Stimulated activated CD4-positive, alpha-beta T cell treated with anti-CD3 and anti-CD28 coated beads, Interleukin-4, amount 100 ng/mL, for 4 hours (primary cell): Measurements from ENCODE around the gene CUL5.

Experiments used
- DNase-seq, 2 experiments: peaks; one replicate each; pipeline ENCODE4 v3.0.0-alpha.2; 2020

The CUL5 gene

DNA sequence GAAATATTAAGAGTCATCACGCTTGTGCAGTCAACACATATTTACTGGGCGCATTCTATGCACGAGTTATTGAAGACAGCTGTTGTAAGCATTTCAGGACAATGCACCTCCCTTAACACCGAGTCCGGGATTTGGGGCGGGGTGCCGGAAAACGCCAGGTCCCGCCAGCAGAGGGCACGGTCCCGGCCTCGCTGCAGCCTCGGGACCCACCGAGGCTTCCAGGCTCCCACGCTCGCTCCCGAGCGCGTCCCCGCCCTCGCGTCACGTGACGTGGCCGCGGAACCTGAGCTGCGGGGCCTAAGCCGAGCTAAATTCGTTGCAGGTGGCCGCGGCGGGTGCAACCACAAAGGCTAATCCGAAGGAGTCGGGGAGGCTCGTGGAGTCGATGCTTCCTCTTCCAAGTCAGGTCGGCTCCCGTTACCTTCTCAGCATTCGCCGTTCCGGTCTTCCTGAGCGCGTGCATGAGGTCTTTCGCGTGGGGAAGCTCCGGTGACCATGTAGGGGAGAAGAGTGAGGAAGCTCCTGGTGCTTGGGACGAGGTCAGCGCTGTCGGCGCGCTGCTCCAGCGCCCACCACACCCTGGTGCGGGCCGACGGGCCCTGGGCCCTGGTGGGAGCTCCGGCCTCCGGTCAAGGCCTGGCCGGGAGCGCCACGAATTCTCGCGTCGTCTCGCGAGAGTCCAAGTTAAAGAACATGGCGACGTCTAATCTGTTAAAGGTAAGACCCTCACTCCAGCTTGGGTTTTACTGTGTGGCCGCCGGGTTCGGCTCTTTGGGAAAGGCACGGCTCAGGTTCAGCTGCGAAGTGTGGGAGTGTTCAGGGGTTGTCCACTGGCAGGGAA is at the start of gene CUL5:
Gene CUL5, plus strand, starts transcription at position 243 of the 841 bp plus-strand sequence. Its CDS starts 451 bp downstream, at position 694.
- DNase-seq = peak; percentile 88 to 92

DNA sequence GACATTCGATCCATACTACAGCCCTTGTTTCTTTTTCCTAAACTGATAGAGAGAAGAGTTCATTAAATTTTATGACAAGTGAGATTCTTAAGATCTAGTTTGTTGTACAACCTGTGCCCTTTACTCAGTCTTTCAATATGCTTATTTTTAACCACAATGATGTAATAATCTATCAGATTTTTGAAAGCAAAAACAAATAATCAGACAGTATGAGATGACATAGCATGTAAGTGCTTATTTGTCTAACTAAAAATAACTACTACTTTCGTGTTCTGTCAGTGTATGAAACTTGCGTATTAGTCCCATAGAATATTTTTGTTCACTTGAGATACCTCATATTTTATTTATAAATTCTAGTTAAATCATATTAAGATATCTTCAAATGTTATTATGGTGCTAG is 47.2 kb upstream of the CUL5 start:
- no peak for DNase-seq

DNA sequence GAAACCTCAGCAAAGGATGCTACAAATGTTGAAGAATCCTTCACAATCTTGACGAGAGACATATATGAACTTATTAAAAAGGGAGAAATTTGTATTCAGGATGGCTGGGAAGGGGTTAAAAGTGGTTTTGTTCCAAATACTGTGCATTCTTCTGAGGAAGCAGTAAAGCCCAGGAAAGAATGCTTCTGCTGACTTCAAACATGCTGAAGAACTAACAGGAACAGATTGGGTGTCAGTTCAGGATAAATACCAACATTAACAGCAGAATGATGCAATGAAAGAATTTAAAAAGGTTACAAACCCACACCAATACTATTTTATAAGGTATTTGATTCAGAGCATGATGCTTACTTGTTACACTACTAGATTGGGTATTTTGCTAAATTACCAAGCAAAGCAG is 46.5 kb upstream of the CUL5 start:
- DNase-seq = no peak

DNA sequence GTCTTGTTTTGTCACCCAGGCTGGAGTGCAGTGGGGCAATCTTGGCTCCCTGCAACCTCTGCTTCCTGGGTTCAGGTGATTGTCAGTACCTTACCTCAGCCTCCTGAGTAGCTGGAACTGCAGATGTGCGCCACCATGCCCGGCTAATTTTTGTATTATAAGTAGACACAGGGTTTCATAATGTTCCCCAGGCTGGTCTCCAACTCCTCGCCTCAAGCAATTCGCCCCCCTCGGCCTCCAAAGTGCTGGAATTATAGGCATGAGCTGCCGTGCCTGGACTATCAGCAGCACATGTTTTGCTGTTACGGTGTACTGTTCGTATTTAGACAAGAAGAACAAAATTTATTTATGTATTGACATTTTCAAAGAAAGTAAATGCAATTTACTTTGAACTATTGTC is 45.6 kb upstream of the CUL5 start:
- DNase-seq = no peak

DNA sequence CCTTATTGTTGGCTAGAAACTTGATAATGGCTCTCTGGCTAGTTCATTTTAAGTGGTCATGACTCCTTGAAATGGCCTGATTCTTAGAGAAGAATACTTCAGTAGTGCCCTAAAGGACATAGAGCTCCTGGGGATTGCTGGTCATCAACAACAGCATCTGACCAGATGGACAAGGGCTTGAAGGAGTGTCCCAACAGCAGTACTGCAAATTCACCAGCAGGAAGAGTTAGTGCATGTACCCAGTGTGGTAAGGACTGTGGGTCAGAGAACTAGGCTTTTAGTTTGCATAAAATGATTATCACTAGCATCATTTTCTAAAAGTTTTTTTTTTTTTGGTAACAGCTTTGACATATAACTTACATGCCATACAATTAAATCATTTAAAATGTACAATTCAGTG is 39.5 kb upstream of the CUL5 start:
- DNase-seq = no peak

DNA sequence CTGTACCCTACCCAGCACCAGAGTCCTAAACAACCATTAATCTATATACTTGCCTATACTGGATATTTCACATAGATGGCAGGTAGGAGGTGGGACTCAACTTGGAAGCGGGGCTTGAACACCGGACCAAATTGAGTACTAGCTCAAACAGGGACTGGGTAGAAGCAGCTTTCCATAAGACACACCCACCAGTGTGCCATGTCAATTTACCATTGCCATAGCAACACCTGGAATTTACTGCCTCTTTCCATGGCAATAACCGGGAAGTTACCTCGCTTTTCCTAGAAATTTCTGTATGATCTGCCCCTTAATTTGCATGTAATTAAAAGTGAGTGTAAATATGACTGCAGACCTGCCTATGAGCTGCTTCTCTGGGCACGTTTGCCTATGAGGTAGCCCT is 38.6 kb upstream of the CUL5 start:
- DNase-seq = no peak

DNA sequence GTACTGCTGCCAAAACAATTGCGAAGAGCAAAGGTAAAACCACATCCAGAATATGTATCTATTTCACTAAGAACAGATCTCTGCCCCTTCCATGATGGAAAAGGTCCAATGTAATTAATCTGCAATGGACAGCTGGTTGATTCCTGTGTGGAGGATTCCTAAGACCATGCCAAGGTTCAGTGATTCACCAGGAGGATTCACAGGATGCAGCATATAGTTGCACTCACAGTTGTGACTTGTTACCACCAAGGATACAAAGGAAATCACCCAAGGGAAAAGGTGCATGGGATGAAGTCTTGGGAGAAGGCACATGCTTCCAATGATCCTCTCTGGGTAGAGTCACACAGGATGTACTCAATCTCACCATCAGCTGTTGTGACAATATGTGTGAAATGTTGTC is 35.1 kb upstream of the CUL5 start:
- no peak for DNase-seq

DNA sequence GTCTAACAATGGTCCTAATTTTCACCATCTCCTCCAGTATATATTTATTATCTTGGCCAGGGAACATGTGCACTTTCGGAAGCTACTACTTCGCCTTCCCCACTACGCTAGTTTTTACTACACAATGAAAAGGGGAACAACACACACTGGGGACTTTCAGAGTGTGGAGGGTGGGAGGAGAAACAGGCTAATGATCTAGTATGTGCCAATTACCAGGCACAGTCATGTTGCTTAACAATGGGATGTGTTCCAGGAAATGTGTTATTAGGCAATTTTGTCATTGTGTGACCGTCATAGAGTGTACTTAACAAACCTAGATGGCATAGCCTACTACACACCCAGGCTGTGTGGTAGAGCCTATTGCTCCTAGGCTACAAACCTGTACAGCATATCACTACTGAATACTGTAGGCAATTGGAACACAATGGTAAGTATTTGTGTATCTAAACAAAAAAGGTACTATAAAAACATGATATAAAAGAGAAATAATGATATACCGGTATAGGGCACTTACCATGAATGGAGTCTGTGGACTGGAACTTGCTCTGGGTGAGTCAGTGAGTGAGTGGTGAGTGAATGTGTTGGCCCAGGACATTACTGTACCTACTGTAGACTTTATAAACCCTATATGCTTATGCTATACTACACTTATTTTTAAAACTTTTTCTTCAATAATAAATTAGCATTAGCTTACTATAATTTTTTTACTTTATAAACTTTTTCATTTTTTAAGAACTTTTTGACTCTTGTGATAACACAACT is 20.1 kb upstream of the CUL5 start:
- DNase-seq = no peak

DNA sequence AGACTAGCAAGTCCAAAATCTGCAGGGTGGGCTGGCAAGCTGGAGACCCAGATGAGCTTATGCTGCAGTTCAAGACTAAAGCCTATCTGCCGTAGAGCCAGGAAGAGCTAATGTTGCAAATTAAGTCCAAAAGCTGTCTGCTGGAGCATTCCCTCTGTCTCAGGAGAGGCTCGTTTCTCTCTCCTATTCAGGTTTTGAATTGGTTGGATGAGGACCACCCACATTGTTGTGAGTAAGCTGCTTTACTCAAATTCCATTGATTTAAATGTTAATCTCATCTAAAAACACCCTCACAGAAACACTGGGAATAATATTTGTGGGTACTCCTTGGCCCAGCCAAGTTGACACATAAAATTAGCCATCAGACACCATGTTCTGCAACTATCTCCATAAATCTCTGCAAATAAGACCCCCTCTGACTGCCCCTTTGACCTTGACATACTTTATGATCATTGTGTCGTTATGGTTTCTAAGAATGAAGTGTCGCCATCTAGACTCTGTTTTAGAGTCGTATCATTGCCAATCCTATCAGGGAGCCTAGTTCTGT is 16.8 kb upstream of the CUL5 start:
- DNase-seq = no peak

DNA sequence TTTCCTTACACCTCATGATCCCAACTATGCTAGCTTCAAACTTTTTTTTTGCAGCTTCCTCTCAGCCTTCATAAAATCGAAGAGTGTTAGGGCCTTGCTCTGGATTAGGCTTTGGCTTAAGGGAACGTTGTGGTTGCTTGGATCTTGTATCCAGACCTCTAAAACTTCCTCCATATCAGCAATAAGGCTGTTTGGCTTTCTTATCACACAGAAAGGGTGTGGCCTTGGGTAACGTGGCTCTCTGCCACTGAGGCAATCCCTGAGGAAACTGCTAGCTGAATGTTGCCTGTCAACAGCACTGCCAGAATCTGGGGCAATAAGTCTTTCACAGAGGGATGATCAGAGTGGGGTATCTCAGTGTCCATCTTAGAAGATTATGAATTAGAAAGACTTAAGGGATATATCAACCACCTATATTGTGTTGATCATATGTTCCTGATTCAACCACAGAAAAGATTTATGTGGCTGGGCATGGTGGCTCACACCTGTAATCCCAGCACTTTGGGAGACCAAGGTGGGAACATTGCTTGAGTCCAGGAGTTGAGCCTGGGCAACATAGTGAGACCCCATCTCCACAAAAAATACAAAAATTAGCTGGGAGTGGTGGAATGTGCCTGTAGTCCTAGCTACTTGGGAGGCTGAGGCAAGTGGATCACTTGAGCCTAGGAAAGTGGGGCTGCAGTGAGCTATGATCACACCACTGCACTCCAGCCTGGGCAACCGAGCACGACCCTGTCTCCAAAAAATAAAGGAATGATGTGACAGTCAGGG is 12.5 kb upstream of the CUL5 start:
- DNase-seq = no peak

DNA sequence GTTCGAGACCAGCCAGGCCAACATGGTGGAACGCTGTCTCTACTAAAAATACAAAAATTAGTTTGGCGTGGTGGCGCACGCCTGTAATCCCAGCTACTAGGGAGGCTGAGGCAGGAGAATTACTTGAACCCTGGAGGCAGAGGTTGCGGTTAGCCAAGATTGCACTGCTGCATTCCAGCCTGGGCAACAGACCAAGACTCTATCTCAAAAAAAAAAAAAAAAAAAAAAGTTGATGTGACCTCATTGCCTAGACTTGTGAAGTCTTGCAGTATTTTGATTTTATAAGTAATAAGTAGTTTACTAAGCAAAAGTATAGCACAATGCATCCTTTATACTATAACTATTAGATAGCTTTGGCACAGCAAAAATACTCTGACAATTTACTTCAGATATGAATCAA is 9.9 kb upstream of the CUL5 start:
- DNase-seq = no peak

DNA sequence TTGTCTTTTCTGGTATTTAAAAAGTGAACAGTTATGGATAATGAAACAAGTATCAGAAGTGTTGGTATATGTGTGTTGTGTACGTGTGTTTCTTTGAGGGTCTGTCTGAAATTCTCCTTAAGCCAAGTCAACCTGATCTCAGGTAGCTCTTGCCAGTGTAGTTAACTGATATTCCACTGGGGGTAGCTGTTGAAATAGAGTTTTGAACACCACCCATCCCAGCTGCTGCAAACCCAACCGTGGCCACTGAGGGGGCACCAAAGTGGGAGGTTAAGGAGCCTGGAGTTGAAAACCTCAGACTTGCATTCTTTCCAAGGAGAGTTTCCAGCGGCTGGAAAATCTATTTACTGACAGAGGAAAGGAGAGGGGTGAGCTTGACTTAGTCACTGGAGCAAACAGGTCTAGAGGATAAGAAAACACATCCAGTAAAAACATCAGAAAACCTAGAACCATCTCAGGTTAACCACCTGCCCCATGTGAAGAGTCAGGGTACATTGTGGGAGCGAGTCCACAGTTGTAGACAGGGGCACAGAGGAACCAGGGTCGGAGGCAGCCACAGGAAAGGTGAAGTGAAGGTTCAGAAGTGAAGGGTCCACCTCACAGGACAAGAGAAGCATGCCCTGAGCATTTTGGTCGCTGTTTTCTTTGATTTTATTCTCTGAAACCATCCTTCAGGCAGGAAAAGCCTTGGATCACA is 8.8 kb upstream of the CUL5 start:
- DNase-seq = peak in 1 of 2 experiments; percentile 3

DNA sequence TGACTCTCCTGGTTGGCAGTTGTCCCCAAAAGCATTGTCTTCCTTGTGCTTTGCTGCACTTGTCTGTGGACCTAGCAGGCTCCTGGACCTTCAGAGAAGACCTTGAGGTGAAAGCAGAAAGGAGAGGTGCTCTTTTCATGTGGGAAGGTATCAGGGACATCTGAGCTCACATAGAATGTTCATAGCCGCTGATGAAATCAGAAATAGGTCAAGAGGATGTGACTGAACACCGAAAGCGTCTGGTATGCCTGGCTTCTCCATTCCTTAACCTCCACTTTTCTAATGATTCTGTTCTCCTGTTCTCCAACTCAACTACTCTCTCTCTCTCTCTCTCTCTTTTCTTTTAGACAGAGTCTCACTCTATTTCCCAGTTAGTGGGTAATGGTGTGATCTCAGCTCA is 6.2 kb upstream of the CUL5 start:
- no peak for DNase-seq

DNA sequence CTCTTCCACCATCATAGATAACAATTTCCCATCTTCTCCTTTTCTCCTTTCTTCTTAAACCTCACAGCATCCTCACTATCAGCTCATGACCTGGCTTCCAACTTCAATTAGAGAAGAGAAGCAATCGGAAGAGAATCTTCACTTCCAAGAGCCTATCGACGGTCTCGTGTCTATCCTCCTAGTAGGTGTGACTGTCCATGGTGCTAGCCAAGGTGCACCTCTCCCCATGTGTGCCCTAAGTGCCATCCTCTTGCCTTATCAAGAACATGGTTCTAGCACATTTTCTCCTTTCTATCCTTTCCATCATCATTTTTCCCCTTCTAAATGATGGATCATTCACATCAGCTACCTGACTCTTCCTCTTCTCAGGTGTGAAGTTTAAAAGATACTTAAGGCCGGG is 5.1 kb upstream of the CUL5 start:
- DNase-seq = no peak

DNA sequence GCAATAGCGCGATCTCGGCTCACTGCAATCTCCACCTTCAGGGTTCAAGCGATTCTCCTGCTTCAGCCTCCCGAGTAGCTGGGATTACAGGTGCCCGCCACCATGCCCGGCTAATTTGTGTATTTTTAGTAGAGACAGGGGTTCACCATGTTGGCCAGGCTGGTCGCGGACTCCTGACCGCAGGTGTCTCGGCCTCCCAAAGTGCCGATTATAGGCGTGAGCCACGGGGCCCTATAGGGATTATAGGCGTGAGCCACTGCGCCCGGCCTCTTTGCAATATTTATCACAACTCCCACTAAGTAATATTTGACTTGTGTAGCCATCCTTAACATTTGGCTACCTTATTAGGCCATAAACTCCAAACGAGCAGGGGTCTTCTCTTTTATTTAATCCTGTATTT is 879 bp upstream of the CUL5 start:
- DNase-seq = no peak

DNA sequence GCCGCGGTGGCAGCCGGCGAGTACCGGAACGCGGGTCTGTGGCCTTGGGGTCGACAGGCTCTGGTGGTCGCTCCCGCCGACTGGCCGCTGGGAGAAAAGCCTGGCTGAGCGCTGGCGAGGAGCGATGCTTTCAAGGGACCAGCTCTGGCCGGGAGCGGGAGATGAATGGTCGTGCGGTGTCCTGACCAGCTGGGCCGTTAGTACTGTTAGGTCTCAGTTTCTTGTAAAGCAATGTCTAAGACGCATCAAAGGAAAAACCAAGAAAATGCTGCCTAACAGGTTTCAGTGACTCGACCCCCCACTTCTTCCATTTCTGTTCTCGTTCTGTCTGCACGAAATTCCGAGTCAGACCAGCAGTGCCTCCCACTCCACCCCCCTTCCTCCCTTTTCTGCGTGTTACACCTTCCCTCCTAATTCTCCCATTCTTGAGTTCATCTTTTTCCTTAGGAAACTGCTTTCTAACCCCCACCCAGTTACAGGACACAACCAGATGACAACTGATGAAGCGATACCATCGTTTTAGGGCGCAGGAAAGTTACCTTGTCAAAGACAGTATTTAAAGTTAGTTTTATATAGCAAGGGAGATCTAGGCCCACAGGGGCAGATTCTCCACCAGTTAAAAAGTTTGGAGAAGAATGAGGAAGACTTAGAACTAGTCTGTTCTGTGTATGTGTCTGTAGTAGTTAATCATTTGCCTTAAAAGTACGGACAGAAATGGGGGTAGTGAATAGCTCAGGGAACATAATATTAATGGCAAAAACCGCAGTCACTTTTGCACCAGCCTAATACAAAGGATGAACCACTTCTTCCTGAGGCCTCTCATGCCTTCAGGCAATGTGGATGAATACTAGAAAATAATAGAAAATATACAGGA is 1.0 kb downstream of the CUL5 start:
- DNase-seq = peak in 1 of 2 experiments; percentile 9

DNA sequence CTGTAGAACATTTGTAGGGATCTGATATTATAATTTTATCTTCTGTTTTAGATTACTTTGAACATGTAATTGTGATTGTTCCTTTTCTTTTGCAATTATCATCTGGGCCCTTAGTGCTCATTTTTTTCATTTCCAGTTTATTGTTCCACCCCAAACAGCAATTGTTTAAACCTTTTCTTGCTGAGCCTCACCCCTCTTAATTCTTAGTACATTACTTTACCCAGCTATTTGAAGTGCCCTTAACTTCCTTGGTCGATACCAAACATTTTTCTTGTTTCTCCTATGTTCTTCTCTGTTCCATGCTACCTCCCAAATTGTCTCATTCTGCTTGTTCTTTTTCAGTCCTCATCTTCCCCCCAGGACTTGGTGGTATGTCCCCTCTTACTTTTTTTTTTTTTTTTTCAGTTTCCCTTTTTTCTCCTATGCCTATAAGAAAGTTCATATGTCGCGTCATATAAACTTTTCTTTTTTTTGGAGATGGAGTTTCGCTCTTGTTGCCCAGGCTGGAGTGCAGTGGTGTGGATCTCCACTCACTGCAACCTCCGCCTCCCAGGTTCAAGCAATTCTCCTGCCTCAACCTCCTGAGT is 3.5 kb downstream of the CUL5 start:
- no peak for DNase-seq

DNA sequence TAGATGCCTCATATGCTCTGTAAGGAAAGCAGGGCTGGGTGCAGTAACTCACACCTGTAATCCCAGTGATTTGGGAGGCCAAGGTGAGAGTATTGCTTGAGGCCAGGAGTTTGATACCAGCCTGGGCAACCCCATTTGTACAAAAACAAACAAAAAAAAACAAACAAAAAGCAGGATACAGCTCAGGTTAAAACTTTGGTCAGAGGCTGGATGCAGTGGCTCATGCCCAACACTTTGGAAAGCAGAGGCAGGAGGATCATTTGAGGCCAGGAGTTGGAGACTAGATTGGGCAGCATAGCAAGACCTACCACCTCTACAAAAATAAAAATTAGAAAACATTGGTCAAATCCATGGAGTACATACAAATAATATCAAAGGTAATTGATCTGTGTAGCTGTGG is 7.9 kb downstream of the CUL5 start:
- no peak for DNase-seq

DNA sequence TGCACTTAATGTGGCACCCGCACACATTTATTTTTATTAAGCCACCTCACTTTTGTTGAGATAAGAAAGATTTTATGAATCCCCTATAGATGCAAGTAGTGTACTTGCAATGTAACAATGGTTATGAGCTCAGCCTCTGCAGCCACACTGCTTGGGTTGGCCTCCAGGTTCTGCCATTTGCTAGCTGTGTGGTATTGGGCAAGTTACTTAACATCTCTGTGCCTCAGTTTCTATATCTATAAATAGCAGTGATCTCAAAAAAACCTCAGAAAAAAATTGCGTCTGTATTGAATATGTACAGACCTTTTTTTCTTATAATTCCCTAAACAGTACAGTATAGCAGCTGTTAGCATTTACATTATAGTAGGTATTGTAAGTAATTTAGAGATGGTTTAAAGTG is 10.0 kb downstream of the CUL5 start:
- DNase-seq = no peak

DNA sequence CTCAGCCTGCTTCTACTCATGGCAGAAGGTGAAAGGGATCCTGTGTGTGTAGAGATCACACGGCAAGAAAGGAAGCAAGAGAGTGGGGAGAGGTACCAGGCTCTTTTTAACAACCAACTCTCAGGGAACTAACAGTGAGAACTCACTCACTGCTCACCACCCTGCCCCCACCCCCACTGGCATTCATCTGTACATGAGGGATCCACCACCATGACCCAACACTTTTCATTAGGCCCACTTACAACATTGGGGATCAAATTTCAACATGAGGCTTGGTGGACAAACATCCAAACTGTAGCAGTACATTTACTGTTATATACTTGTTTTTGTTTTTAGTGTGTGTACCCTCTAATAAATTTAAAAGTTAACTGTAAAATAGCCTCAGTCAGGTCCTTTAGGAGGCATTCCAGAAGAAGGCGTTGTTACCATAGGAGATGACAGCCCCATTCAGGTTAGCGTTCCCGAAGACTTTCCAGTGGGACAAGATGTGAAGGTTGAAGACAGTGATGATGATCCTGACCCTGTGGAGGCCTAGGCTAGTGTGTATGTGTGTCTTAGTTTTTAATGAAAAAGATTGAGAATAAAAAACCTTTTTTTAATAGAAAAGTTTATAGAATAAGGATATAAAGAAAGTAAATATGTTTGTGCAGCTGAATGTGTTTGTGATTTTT is 11.3 kb downstream of the CUL5 start:
- DNase-seq = no peak
